ENCODE data around the gene PRCP.
A peak's percentile ranks its signal among the peaks of the same experiment; 100 is the strongest.

Gene PRCP

GRCh38 chr11:82873919-82874333, 26.3 kb downstream of the PRCP start:
- no peak for DNase-seq (ENCODE audit: low read depth)
- no peak overlapping the region for H3K4me3 ChIP-seq (ENCODE audit: control insufficient read depth, low read depth, low read length)
- no peak for TF ChIP-seq CTCF (IDR thresholded peaks at IDR 0.05; ENCODE audit: control insufficient read depth, insufficient read depth, low read depth, low read length, missing control alignments)

GRCh38 chr11:82872377-82873150, 27.7 kb downstream of the PRCP start:
- TF ChIP-seq CTCF (IDR thresholded peaks at IDR 0.05; ENCODE audit: control insufficient read depth, insufficient read depth, low read depth, low read length, missing control alignments) = no peak
- H3K4me3 ChIP-seq (ENCODE audit: control insufficient read depth, low read depth, low read length) = no peak overlapping the region
- no peak for DNase-seq (ENCODE audit: low read depth)

- H3K4me3 ChIP-seq (ENCODE audit: control insufficient read depth, low read depth, low read length) = no peak overlapping the region
- TF ChIP-seq CTCF (IDR thresholded peaks at IDR 0.05; ENCODE audit: control insufficient read depth, insufficient read depth, low read depth, low read length, missing control alignments) = no peak
- DNase-seq (ENCODE audit: low read depth) = peak; percentile 27
Observed at GRCh38 chr11:82871646-82872045, 28.6 kb downstream of the PRCP start.

GRCh38 chr11:82869657-82870056, 30.6 kb downstream of the PRCP start:
- H3K4me3 ChIP-seq (ENCODE audit: control insufficient read depth, low read depth, low read length) = no peak overlapping the region
- no peak for TF ChIP-seq CTCF (IDR thresholded peaks at IDR 0.05; ENCODE audit: control insufficient read depth, insufficient read depth, low read depth, low read length, missing control alignments)
- DNase-seq (ENCODE audit: low read depth) = no peak

GRCh38 chr11:82867495-82868082, 32.6 kb downstream of the PRCP start:
- H3K4me3 ChIP-seq (ENCODE audit: control insufficient read depth, low read depth, low read length) = peak overlapping the region; percentile 29
- DNase-seq (ENCODE audit: low read depth) = peak; percentile 55
- peak; percentile 62 for TF ChIP-seq CTCF (IDR thresholded peaks at IDR 0.05; ENCODE audit: control insufficient read depth, insufficient read depth, low read depth, low read length, missing control alignments)

GRCh38 chr11:82865841-82866240, 34.4 kb downstream of the PRCP start:
- no peak for DNase-seq (ENCODE audit: low read depth)
- no peak overlapping the region for H3K4me3 ChIP-seq (ENCODE audit: control insufficient read depth, low read depth, low read length)
- TF ChIP-seq CTCF (IDR thresholded peaks at IDR 0.05; ENCODE audit: control insufficient read depth, insufficient read depth, low read depth, low read length, missing control alignments) = no peak

Data from AG09309 (cell line).